Stimulated activated CD8-positive, alpha-beta memory T cell treated with anti-CD3 and anti-CD28 coated beads, Interleukin-4, amount 100 ng/mL, for 1 hour (primary cell): ENCODE measurements around the gene AGXT2.
A peak's percentile ranks its signal among the peaks of the same experiment; 100 is the strongest.
"Not testable (repeated sequence)": the region's sequence is repeated elsewhere in the genome, so short reads cannot be mapped to it uniquely, and the experiment has no call there.

Source experiments
- DNase-seq, 2 donors: peaks; one replicate each; pipeline ENCODE4 v3.0.0-alpha.2; 2020; ENCODE audit warnings: low read depth in 2 of 2, low spot score in 1 of 2

AGXT2 gene

DNA sequence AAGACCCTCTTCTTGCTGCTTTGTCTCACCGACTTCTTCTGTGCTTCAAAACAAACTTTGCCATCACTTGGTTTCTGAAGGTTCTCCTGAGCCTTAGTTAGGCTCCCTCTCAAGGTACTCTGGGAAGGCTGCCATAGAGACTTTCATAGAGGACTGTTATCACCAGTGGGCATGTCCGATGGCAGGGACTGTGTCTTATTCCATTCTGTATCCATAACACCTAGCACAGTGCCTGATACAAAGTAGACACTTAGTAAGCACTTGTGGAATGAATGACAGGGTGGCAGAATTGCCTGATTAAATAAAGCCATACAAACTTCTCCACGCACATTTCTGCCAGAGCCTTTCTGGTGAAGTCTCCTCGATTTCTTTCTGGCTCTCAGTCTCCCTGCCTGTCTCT, 32.7 kb downstream of the AGXT2 start:
- no peak for DNase-seq

DNA sequence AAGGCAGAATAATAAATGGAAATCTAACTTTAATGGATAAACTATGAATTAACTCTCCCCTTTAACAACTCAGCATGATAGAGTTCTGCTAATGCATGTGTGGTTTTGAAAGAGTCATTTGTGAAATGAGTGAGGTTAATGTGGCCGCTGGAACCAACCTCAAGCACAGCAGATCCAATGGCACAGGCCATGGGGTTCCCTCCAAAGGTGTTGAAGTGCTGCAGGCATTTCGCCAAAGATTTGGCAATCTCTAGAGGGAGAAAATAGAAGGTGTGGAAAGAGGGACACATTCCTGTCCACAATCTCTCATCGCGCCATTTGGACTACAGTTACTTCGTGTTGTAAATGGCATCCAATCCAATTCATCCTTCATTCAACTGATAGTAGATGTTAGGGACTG, 35.0 kb downstream of the AGXT2 start:
- DNase-seq: no peak

DNA sequence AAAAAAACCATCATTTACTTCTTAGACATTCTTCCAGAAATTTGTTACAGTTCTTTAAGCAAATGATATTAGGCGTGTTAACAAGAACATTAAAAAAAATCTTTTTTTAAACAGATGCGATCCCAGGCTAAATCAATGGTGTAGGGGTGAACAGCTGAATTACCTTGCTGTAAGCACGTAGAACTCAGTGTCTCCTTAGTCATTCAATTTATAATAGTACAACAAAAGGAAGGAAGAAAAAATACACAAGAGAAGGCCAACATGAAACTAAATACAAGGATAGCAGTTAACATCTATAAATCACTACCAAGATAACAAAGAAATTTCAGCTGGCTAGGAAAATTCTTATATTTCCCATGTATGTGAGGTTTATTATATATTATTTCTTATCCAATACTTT, 35.4 kb downstream of the AGXT2 start:
- no peak for DNase-seq

DNA sequence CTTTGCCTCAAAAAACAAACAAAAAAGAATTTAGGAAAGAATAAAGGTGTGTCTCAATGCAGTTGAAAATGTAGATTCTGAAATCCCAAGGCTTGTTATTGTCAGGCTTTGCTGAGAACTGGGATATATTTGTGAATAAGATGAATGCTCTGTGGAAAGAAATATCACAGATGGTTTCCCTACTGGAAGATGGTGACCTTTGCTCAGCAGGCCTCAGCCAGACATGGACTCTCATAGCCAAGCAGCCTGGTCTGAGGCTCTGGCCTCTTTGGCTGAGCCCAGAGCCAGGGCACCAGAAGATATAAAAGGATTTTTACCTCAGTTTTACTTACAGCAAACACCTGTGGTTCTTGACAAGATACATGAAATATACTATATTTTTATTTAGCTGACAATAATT, 37.1 kb downstream of the AGXT2 start:
- DNase-seq: no peak

DNA sequence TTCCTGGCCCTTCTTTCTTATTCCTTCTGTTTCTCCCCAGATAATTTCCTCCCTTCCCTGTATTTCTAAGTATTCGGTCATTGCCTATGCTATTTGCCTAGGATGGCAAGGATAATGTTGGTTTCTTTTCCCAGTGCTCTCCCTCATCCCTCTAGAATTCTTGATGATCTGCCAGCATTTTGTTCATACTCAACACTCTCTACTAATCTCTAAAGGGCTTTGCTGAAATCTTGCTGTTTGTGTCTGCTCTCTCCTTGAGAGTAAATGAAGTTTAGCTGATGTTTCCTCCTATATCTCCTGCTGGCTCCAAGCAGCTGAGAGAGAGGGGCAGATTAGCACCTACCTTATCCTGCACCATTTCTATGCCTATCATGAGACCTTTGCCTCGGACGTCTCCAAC, 38.1 kb downstream of the AGXT2 start:
- no peak for DNase-seq

DNA sequence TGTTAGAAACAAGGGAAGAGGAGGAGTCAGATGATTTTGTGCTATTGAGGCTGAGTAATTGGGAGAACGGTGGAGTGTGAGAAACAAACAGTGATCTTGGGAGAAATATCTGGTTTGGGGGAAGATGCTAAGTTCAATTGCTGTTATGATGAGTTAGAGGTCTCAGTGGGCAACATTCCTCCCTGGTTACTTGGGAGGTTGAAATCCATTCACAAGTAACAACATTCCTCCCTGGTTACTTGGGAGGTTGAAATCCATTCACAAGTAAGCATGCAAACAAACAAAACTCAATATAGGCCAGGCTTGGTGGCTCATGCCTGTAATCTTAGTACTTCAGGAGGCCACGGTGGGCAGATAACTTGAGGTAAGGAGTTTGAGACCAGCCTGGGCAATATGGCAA, 38.7 kb downstream of the AGXT2 start:
- no peak for DNase-seq

DNA sequence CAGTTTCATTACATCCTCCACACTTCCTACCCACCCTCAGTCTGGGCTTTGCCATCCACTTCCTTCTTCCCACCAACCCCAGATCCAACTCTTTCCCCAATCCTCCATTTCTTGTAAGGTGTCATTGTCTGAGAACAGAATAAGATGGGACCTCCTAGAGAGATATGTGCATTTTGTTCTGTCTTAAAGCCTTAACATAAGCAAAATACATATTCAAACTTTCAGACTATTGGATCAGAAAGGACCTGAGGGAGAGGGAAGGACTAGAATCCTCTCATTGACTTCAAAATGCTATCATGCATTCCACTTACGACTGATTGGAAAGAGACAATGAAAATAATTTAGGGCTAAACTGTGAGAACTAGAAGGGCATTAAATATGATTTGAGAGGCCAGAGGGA, 43.0 kb downstream of the AGXT2 start:
- DNase-seq: no peak

DNA sequence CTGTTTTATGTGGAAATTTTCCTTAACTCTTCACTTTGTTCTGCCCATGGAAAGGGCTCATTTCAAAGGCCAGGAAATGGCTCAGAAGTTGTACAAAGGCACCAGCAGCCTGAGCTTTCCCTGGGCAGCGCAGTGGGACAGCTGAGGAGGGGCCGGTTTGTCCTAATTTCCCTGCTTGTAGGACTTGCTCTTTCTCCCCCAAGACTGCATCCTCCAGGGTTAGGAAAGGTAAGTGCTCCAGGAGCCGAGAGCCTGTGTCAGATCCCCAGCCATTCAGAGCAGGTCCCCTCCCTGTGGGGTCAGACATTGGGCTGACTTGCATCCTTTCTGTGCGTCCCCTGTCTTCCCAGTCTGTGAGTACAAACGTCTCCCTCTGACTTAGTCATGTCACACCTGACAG, 43.5 kb downstream of the AGXT2 start:
- DNase-seq: no peak

DNA sequence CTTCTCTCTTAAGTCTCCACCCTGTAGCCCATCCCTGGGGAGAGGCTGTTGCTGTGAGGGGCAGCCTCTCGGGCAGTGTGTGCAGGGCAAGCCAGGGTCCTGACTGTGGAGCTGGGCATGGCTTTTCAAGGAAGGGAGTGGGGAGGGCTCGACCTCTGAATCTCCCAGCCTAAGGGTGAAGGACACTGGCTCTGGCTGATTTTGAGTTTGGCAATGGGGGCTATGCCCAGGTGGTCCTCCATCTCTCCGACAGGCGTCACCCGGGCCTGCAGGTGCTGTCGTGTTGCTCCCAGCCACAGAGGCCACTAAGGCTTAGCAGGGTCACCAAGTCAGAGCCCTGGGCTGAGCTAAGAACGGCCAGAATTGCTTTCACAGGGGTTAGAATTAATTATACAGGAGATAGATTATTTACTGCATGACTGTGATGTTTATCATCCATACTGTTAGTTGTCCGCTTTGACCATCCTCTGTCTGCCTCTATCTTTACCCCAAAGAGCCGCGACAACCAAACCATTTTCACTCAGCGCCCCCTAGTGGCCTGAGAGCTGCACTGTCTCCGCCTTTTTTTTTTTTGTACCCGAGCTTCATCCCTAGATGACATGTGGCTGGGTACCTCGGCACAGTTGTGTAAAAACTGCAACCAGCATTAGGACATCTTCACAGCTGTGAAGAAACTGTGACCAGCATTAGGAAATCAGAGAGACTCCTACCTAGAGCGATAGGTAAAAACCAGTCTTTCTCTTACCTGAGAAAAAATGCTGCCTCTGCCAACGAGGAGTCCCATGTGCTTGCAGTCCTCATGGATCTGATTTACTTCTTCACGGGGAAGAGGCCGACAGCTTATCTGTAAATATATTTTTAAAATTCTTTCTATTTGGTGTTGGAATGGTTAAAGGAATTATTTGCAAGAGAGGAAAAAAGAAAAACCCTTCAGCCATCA, 44.5 kb downstream of the AGXT2 start:
- peak in 1 of 2 donors; percentile 10 for DNase-seq

DNA sequence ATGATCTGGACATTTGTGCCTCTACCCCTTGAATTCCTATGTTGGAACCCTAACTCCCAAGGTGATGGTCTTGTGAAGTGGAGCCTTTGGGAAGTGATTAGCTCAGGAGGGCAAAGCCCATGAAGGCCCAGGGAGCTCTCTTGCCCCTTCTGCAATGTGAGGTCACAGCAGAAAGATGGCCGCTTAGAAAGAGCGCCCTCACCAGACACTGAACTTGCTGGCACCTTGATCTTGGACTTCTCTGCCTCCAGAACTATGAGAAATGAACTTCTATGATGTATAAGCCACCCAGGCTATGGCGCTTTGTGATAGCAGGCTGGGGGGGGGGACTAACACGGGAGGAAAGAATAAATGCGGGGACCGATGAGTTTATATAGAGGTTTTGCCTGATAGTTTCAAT, 45.3 kb downstream of the AGXT2 start:
- no peak for DNase-seq

DNA sequence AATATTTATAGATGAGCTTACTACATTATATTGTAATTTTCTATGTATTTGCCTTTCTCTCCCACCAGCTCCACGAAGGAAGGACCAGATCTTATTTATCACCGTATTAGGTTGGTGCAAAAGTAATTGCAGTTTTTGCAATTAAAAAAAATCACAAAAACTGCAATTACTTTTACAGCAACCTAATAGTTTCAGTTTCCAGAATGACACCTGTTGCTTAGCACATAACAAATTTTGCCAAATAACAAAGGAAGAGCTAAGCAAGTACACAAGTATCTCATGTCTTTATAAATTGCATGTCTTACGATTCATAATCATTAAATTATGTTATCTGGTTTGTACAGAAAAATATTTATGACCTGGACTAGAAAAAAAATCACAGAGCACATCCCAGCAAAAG, 45.9 kb downstream of the AGXT2 start:
- DNase-seq: no peak

DNA sequence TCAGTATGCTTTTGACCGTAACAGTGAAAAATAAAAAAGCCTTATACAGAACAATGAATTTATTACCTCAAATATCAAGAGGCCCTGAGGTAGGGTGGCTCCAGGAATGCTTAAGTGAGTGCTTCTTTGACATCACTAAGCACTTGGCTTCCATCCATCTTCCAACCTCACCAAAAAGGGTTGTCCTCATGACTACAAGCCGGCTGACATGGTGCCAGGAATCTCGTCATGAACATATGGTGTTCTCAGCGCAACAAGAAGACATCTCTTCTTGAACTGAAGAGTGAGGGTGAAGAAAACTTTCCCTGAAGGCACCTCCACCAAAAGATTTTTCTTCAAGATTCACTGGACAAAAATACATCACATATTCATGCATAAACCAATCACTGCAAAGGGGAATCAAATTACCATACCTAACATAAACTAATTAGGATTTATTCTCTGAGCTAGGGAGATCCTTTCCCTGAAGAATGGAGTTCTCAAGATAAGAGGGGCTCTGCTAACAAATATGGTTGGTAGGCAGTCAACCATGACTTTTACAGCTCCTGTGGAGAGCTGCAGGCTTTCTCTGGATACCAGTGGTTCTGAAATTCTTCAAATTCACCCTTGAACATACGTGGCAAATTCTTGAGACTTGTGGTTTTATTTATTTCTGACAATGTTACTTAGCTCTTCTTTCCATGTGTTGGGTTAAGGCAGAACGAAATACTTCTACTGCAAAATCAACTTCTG, 49.5 kb downstream of the AGXT2 start:
- no peak for DNase-seq

DNA sequence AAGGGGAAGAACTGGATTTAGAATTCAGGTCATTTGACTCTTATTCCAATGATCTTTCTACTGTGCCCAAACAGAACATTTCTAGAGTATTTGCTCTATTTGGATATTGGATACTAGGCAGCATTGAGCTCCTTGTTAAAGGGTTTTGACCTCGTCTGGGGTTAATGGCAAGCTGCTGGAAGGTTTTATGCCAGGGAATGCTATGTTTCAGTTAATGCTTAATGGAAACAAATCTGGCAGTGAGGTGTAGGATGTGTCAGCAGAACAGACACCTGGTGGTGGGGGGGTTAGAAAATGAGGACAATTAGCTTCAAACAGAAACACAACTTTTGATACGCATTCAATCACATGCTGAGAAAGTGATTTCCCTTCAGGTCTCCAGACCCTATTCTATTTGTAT, 51.5 kb downstream of the AGXT2 start:
- DNase-seq: no peak

DNA sequence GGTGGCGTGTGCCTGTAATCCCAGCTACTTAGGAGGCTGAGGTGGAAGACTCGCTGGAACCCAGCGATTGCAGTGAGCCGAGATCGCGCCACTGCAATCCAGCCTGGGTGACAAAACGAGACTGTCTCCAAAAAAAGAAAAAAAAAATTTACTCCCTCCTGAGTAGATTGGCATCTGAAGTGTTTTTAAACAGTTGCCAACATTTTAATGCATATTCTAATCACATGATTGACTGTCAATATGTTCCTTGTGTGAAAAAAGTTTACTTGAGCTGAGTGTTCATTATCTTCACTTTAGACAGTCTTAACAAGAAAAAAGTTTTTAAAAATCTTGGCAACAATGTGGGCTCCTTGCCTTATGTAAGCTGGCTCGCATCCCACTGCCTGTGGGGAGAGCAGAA, 53.8 kb downstream of the AGXT2 start:
- DNase-seq: no peak

DNA sequence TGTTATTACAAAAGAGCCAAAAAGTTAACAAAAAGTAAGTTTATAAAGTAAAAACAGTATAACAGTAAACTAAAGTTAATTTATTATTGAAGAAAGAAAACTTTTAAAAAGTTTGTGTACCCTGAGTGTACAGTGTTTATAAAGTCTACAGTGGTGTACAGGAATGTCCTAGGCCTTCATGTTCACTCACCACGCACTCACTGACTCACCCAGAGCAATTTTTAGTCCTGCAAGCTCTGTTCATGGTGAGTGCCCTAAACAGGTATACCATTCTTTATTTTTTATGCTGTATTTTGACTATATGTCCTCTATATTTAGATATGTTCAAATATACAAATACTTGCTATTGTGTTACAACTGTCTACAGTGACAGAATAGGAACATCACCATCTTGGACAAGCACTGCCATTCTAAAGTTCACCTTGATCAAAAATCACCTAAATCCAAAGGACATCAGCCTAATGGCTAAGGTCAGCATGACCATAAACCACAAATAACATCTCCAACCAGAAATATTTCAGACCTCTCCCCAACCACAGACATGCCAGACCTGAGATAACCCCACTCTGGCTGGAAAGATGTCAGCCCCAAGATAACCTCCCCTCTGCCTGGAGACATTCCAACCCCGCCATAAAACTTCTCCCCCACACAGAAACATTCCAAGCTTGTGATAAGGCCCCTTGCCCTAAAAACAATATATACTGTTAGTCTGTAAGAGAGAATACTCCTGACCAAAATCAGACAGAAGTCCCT, 56.1 kb downstream of the AGXT2 start:
- no peak for DNase-seq

DNA sequence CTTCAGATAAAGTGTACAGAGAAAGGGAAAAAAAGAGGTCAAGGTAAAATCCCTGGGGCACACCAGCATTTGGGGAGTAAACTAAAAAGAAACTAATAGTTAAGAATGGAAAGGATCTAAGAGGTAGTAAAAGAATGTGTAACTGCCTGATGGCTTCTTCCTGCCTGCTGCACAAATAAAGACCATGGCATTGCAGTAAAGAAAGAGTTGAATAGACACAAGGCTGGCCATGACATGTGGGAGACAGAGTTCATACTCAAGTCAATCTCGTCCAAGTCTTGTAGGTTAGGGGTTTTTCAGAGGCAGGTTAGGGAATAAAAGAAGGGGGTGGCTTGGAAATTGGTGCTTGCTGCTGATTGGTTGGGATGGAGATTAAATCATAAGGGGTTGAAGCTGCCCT, 60.8 kb downstream of the AGXT2 start:
- DNase-seq: no peak

DNA sequence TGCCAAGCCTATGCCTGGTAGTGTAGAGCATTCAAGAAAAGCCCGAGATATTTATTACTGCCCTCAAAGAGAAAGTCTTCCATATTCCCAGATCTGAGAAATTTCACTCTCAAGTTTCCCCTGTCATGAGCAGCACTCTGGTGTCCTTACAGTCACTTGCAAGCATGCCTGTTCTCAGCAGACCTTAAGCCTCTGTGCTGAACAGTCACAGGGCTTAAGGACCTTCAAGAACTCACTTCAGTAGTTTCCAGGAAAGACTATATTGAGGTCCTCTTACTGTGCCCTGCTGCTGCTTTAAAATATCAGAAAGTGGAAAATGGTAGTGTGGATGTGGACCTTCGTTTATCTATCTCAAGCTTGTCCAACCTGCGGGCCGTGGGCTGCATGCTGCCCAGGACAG, 64.9 kb downstream of the AGXT2 start:
- DNase-seq: no peak

DNA sequence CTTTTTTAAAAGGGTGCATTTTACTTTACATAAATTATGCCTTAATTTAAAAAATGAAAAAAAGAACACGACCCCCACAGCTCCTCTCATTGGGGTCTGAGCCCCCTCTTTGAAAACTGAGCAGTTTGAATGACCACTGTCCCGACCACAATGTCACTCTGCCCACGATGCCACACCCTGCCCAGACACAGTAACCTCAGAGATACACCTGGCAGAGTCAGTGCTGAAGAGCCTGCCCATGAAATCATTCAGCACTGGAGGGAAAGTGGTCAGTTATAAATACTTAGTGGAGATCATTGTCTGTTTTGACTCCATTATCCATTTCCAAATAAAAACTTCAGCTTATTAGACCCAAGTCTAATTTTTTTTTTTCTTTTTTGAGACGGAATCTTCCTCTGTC, 69.1 kb downstream of the AGXT2 start:
- DNase-seq: no peak

DNA sequence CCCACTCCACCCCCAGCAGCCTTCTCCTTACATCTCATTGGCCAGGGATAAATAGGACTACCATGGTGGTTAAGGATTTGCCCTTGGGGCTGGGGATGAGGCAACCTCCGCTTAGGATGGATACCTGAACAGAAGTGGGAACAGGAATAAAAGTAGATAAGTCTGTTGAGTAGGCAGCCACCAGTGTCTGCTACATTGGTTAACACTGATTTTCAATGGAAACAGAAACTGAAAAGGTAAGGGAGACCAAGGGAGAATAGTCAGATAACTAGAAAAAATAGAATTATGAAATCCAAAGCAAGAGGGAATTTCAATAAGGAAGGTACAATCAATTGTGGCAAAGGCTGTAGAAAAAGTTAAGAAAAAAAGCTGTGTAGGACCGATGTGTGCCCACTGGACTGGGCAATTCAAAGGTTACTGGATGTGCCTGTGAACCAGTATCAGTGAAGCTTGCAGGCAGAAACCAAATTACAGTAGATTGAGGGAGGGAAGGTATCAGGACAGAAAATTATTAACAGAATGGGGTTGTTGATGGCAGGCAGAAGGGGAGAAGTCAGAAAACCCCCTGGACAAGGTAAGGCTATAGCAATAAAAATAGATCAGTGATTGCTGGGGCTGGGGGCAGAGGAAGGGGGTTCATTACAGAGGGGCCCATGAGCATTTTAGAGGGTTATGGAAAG, 69.7 kb downstream of the AGXT2 start:
- DNase-seq: no peak

DNA sequence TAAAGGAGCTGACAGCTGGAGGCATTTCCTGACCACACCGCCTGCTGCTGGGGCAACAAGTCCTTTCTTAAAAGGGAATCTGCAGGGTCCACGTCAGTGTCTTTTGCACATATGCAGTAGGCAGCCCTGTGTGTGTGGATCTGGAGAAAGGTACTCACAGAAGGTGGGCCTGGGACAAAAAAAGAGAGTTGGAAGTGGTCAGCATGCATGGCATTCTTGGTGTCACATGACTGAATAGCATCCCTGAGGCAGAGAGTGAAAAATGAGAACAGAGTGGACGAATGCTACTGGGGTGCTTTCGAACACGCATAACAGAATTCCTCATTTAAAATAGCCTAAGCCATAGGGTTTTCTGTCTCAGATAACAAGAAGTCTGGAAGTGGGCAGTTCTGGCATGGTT, 71.4 kb downstream of the AGXT2 start:
- no peak for DNase-seq

DNA sequence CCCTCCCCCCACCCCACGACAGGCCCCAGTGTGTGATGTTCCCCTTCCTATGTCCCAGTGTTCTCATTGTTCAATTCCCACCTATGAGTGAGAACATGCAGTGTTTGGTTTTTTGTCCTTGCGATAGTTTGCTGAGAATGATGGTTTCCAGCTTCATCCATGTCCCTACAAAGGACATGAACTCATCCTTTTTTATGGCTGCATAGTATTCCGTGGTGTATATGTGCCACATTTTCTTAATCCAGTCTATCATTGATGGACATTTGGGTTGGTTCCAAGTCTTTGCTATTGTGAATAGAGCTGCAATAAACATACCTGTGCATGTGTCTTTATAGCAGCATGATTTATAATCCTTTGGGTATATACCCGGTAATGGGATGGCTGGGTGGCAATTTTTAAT, 76.1 kb downstream of the AGXT2 start:
- DNase-seq: not testable (repeated sequence)
